GM18505 (cell line): ENCODE results near the gene CCNK.
A peak's percentile ranks its signal among the peaks of the same experiment; 100 is the strongest.

Experiments
- ATAC-seq: cut with Tn5 transposase; IDR thresholded peaks from one replicate; pipeline ENCODE4 v1.9.1; 2021; ENCODE audit not compliant: unreplicated experiment
- POLR2A ChIP-seq: IDR thresholded peaks from 4 replicates; pipeline ENCODE4 v1.6.1; 2011; ENCODE audit warnings: borderline replicate concordance; ENCODE audit not compliant: insufficient read depth, insufficient read length; ENCODE audit errors: extremely low read depth

The CCNK gene

GRCh38 chr14:99506276-99506675 lies 25.1 kb downstream of the CCNK start:
- no peak for TF ChIP-seq POLR2A
- ATAC-seq = no peak

GRCh38 chr14:99507860-99508640 lies 26.8 kb downstream of the CCNK start:
- TF ChIP-seq POLR2A = no peak
- ATAC-seq = no peak

GRCh38 chr14:99508896-99509629 lies 27.9 kb downstream of the CCNK start:
- TF ChIP-seq POLR2A = no peak
- ATAC-seq = no peak

- no peak for TF ChIP-seq POLR2A
- no peak for ATAC-seq
Observed at GRCh38 chr14:99509871-99510555, 28.8 kb downstream of the CCNK start.

GRCh38 chr14:99510556-99511139 lies 29.4 kb downstream of the CCNK start:
- ATAC-seq = no peak
- TF ChIP-seq POLR2A = no peak

GRCh38 chr14:99511421-99512109 lies 30.4 kb downstream of the CCNK start:
- no peak for ATAC-seq
- TF ChIP-seq POLR2A = no peak

- no peak for ATAC-seq
- TF ChIP-seq POLR2A = no peak
Observed at GRCh38 chr14:99512110-99512449, 30.9 kb downstream of the CCNK start.

GRCh38 chr14:99512571-99513182 lies 31.5 kb downstream of the CCNK start:
- ATAC-seq = no peak
- TF ChIP-seq POLR2A = peak; percentile 23

- TF ChIP-seq POLR2A = no peak
- ATAC-seq = no peak
Observed at GRCh38 chr14:99513183-99513694, 32.0 kb downstream of the CCNK start.

GRCh38 chr14:99513946-99514551 lies 32.8 kb downstream of the CCNK start:
- no peak for TF ChIP-seq POLR2A
- no peak for ATAC-seq

GRCh38 chr14:99514552-99515300 lies 33.5 kb downstream of the CCNK start:
- ATAC-seq = no peak
- no peak for TF ChIP-seq POLR2A
